IPS DF 4.7 (cell line): ENCODE results near the gene ARHGAP8.
"Not testable (repeated sequence)": the region's sequence is repeated elsewhere in the genome, so short reads cannot be mapped to it uniquely, and the experiment has no call there.

Experiments used
- DNase-seq: peaks from one replicate; pipeline ENCODE4 v3.0.0-alpha.2; 2013; ENCODE audit warnings: low spot score; ENCODE audit errors: extremely low read depth

ARHGAP8 gene

DNA sequence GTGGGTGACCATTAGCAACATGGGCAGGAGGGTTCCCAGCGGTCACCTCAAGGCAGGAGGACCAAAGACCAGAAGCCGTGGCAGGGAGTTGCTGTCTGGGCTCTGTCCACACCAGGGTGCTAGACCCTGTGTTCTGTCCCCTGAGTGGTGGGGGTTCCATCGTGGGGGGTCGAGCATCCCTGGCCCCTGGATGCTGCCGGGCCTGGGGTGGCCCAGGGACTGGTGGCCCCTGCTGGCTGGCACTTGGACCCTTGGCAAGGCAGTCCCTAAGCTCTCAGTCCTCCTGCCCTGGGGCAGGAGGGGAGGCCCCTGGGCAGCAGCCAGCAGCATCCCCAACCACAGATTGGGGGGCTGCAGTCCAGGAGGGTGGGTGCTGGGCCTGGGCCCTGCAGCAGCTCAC, 13.4 kb upstream of the ARHGAP8 start:
- DNase-seq, result no peak

DNA sequence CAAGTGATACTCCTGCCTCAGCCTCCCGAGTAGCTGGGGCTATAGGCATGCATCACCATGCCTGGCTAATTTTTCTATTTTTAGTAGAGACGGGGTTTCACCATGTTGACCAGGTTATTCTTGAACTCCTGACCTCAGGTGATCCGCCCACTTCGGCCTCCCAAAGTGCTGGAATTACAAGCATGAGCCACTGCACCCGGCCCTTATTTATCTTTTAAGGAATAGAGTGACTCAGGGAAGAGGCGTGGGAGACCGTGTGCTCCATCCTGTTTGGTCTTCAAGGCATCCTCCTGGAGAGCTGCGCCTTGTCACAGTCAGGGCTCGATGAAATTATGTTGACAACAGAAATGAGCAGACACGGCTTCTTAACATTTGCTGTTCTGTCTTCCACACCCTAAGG, 12.7 kb upstream of the ARHGAP8 start:
- not testable (repeated sequence) for DNase-seq

DNA sequence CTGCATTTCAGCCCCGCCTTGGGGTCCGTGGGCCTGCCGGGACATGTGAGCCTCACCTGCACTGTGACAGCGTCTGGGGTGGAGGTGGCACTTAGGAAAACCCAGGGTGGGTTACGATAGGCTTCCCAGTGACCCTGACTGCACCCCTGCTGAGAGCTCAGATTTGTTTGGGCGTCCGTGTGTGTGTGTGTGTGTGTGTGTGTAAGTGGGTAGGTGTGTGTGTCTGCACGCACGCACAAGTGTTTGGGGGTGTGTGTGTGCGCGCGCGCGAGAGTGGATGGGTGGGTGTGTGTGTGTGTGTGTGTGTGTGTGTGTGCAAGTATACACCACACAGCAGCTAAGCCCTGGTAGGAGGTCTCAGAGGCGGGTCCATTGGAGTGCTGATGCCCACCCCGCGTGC, 12.1 kb upstream of the ARHGAP8 start:
- DNase-seq, result no peak

DNA sequence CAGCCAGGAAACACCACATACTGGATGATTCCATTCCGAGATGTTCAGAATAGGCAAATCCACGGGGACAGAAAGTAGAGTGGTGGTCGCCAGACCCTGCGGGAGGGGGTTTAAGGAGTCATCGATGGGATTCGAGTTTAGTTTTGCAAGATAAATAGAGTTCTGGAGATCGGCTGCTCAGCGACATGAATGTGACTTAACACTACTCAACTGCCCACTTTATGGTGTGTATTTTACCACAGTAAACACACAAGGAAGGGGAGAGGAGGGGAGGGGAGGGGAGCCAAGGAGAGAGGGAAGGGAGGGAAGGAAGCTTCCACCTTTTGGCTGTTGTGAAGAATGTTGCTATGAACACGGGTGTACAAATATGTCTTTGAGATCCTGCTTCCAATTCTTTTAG, 10.4 kb upstream of the ARHGAP8 start:
- DNase-seq, result no peak

DNA sequence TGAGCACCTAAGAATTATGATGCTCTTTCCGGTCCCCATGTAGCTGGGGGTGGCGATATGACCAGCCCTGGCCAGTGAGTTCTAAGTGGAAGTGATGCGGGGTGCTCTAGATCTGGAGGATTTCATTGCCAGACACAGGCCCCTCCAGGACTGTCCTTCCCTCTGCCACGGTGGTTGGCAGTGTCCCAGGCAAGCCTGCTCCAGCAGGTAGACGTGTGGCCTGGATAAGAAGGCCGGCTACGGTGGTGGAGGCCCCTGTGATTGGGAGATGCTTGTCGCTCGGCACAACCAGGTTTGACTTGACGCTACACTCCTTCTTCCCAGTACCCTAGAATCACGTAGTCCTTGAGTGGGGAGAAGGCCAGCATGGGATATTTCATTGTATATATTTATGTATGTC, 9.1 kb upstream of the ARHGAP8 start:
- DNase-seq, result no peak

DNA sequence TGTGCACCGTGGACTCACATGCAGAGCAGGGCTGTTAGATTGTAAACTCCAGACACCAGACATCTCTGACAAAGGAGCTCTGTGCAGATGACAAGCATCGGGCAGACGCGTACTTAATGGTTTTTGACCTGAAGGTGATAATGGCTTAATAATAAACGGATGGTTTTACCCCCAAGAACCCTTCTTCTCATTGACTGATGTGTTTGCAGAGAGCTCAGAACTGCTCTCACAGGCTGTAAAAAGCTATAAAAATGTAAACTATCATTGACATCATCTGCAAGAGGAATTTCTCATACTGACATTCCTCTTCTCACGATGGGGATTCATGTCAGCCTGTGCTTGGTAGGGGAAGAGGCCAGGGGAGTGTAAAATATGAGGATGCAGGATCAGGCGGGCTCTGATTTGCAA, 8.6 kb upstream of the ARHGAP8 start:
- DNase-seq, result no peak

- DNase-seq, result no peak
Observed at GRCh38 chr22:44745853-44746789, 6.3 kb upstream of the ARHGAP8 start.

DNA sequence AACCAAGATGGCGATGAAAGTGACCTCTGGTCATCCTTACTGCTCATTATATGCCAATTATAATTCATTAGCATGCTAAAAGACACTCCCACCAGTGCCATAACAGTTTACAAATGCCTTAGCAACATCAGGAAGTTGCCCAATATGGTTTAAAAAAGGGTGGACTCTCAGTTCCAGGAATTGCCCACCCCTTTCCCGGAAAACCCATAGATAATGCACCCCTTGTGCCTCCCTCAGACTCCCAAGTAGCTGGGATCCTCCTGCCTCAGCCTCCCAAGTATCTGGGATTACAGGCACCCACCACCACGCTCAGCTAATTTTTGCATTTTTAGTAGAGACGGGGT, 4.6 kb upstream of the ARHGAP8 start:
- not testable (repeated sequence) for DNase-seq

DNA sequence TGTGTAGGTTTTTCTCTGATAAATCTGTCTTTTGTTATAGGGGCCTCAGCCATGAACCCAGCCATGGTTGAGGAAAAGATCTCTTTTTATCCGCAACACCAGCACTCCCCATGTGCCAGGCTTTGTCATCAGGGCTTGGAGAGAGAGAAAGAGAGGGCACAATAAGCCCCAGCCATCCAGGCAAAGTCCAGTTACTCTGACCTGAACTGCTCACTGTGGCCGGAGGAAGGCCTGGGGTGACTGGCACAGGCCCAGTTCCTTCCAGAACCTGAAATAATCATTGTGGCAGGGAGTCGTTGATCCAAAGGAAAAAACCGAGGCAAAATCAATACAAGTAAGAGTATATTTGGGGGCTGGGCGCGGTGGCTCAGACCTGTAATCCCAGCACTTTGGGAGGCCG, 3.9 kb upstream of the ARHGAP8 start:
- DNase-seq, result no peak

GRCh38 chr22:44750481-44750880, 1.9 kb upstream of the ARHGAP8 start:
- DNase-seq, result no peak

DNA sequence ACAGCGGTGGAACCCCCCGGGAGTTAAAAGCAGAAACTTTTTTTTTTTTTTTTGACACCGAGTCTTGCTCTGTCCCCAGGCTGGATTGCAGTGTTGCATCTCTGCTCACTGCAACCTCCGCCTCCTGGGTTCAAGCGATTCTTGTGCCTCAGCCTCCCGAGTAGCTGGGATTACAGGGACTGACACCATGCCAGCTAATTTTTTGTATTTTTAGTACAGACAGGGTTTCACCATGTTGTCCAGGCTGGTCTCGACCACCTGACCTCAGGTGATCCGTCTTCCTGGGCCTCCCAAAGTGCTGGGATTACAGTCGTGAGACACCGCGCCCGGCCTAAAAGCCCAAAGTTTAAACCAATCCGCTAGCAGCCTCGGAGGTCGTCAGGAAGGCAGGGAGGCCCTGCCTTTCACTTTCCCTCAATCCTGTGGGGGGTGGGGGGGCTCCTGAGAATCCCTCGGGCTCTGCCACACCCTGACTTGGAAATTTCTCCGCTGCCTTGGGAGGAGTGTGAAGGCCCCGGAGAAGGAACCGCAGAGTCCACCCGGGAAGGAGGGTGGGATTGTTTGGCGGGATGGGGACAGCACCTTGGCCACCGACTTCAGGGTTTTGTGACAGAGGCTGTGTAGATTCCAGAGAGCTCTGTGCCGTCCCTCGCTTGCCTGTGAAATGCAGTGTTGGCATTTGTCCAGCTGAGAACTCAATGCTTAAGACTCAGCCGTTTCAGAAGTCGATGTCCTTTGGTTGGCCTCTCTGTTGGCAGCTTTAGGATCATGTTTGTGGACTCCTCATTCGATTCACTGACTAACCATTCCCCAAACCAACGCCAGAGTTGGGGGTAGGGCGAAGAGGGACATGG, 1.0 kb downstream of the ARHGAP8 start:
- DNase-seq, result no peak

GRCh38 chr22:44754998-44755397, 2.6 kb downstream of the ARHGAP8 start:
- DNase-seq, result no peak

GRCh38 chr22:44755417-44755816, 3.0 kb downstream of the ARHGAP8 start:
- no peak for DNase-seq

- DNase-seq, result no peak
Observed at GRCh38 chr22:44755956-44756361, 3.6 kb downstream of the ARHGAP8 start.

GRCh38 chr22:44758344-44758973, 6.1 kb downstream of the ARHGAP8 start:
- no peak for DNase-seq

GRCh38 chr22:44759001-44759400, 6.6 kb downstream of the ARHGAP8 start:
- DNase-seq, result no peak

DNA sequence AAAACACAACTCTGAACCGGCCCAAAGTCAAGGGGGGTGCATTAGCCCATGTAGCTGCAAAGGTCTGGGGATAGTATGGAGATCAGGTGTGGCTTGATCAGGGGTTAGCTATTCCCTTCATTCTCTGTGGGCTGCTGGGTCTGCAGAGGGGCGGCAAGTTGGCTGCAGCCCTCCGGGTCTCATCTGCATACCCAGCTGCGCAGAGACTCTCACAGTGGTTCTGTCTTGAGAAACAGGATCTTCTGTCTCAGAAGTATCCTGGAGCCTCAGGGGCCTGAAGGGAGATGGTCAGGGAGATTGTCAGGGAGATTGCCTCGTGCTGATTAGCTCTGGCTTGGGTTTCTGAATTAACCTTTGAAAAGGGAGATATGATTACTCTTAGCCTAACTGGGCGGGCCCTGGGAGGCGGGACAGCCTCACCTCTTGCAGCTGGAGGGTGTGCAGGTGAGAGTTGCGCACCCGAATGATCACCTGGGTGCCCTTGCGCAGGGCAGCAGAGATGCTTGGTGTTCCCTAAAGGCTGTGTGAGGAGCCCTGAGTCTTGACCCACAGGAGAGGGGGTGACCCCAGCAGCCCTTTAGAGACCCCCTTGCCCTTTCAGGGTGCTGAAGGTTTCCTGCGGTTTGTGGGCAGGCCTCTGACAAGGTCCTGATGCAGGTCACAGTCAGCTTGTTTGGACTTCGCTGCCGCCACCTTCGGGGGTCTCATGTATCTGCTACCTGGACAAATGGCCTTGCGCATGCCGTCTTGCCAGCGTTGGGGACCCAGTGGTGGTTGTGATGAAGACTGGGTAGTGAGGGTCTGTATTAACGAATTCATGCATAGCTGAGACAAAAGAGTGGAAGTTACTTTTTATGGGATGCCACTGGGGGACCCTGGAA, 7.3 kb downstream of the ARHGAP8 start:
- no peak for DNase-seq

DNA sequence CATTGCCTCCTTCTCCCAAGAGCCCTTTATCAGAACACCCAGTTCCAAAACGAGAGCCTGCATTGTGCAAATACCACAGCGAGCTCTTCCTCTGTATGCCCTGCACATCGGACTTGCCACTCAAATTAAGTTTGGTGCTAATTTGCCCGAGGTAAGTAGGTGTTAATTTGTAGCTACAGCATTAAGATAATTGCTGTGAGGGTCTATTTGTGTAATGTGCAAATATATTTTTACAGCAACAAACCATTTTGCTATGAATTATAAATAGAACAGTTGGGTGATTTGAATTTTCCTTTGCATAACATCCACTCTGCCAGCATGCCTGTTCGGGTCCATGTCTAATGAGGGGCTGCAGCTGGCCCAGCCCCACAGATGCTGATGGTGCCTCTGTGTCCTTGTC, 8.1 kb downstream of the ARHGAP8 start:
- DNase-seq, result no peak

GRCh38 chr22:44761025-44761424, 8.7 kb downstream of the ARHGAP8 start:
- no peak for DNase-seq

- DNase-seq, result no peak
Observed at GRCh38 chr22:44764373-44764772, 12.0 kb downstream of the ARHGAP8 start.

DNA sequence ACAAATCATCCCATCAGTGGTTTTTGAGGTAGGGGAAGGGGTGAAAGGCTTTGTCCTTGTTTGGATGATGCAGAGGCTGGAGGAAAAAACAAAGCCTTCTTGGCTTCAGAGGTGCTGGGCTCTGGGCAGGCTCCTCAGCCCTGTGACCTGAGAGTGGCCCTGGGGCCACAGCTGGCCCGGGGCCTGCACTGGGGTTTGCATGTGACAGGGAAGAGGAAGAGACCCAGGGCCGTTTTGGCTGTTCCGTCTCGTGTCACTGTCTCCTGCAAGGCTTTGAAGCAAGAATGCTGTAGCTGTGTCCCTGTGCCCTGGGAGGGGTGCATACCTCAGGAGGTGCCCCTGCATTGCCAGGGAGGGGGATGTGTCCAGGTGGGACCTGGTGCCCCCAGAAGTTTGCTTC, 12.6 kb downstream of the ARHGAP8 start:
- DNase-seq, result no peak
